Mucosa of descending colon (tissue), 3 donors: ENCODE results near the gene UBE2E1. TPM values are rescaled to one million over a fixed set of nuclear protein-coding genes. Genes with fewer than 3 reads are reported as not detected.

Experiments
- ATAC-seq: fragments of 200-7000 bp; cut with Tn5 transposase; one replicate; pipeline ENCODE4 v1.9.1; 2020; ENCODE audit warnings: mild to moderate bottlenecking, moderate library complexity
- DNase-seq, 3 donors: peaks; one replicate each; pipeline ENCODE4 v3.0.0-alpha.2; 2020
- H3K36me3 ChIP-seq: fragments of 200-600 bp; one replicate; pipeline ENCODE4 v1.8.0; 2021; ENCODE audit warnings: low read depth, mild to moderate bottlenecking
- H3K4me1 ChIP-seq: fragments of 200-600 bp; one replicate; pipeline ENCODE4 v1.8.0; 2021; ENCODE audit warnings: low read depth, mild to moderate bottlenecking
- H3K4me3 ChIP-seq: fragments of 200-600 bp; one replicate; pipeline ENCODE4 v1.8.0; 2021; ENCODE audit warnings: mild to moderate bottlenecking
- H3K9me3 ChIP-seq: fragments of 200-600 bp; one replicate; pipeline ENCODE4 v1.8.0; 2021; ENCODE audit warnings: mild to moderate bottlenecking
- CTCF ChIP-seq: fragments of 200-600 bp; IDR thresholded peaks from one replicate; pipeline ENCODE4 v1.8.0; 2022; ENCODE audit warnings: antibody characterized with exemption, mild to moderate bottlenecking
- intact Hi-C, 2 donors: fragments of 100-400 bp; cut with DNase I in 1 of 2; cut with micrococcal nuclease in 1 of 2; formaldehyde crosslinking; loops; one replicate each; pipeline versions ENCODE4 v1.11.0 to v1.11.1; 2022; cut with DNase I, micrococcal nuclease
- total RNA-seq, 3 donors: library from RNA; stranded (reverse); fragmentation: NEBNext Ultra II Directional in 2 of 3; extraction: Animal tissue kit (Norgen Biotek cat#: 25700) in 2 of 3; gene quantifications; one replicate each; pipeline versions ENCODE4 v1.2.1 to v1.2.4, GENCODE V29; 2021 to 2023
- donor health status: DM: no; HTN: no; CAD: no; lungs with moderate emphysema.
- donor health status: DM: no; HTN: no; CAD: no.
- donor health status: DM: no; HTN: yes; CAD: no.

UBE2E1 gene
- total RNA-seq, 3 donors from 2014 or later = 84.7 to 111 (median 86.8) TPM

- Histone ChIP-seq H3K4me1 (peaks cover 29% of the 10 kb centered on the region), H3K9me3 (no peaks in the 10 kb centered on the region), H3K36me3 (no peaks in the 10 kb centered on the region), H3K4me3 (no peak overlapping the region)
- ATAC-seq (no peak), DNase-seq (no peak)
- intact Hi-C loops = no loop called here
- no peak for TF ChIP-seq CTCF
These were observed 6.2 kb downstream of the UBE2E1 start for GRCh38 chr3:23811919-23812318.

DNA sequence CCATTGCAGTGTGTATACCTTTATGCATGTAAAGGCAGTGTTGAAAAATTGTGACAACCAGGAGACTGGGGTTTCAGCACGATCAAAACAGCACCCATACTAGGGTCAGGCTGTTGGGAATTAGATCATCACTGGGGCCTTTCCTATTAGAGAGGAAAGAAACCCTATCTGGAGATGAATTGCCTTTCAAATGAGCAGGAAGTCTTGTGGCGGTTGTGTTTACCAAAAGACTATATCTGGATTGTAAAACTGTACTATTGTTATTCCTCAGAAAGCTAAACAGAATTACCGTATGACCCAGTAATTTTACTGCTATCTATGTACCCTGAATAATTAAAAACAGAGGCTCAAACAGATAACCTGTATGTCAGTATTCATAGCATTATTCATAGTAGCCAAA is 10.1 kb downstream of the UBE2E1 start:
- TF ChIP-seq CTCF = no peak
- no peak for DNase-seq
- Histone ChIP-seq H3K4me3 (no peak overlapping the region), H3K4me1 (peaks cover 12% of the 10 kb centered on the region), H3K36me3 (no peaks in the 10 kb centered on the region), H3K9me3 (no peaks in the 10 kb centered on the region)
- ATAC-seq = peak; percentile 70
- intact Hi-C loops = no loop called here

DNA sequence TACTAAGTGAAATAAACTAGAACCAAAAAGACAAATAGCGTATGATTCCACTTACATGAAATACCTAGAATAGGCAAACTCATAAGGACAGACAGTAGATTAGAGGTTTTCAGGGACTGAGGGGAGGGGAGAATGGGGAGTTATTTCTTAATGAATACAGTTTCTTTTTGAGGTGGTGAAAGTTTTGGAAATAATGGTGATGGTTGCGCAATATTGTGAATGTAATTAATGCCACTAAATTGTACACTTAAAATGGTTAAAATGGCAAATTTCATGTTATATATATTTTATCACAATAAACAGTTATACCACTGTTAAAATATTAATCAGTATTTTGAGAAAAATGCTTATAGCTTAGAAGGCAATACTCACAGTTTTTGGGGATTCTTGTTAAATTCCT is 11.0 kb downstream of the UBE2E1 start:
- intact Hi-C loops = no loop called here
- DNase-seq = no peak
- TF ChIP-seq CTCF = no peak
- Histone ChIP-seq H3K4me1 (peaks cover 4% of the 10 kb centered on the region), H3K36me3 (no peaks in the 10 kb centered on the region), H3K4me3 (no peak overlapping the region), H3K9me3 (no peaks in the 10 kb centered on the region)
- no peak for ATAC-seq

- Histone ChIP-seq H3K4me3 (no peak overlapping the region), H3K4me1 (peaks cover 4% of the 10 kb centered on the region), H3K9me3 (no peaks in the 10 kb centered on the region), H3K36me3 (no peaks in the 10 kb centered on the region)
- no peak for TF ChIP-seq CTCF
- DNase-seq (no peak), ATAC-seq (no peak)
- intact Hi-C loops = no loop called here
These were observed 11.9 kb downstream of the UBE2E1 start for GRCh38 chr3:23817508-23818223.

- no peak for ATAC-seq
- intact Hi-C loops = no loop called here
- Histone ChIP-seq H3K4me1 (peaks cover 11% of the 10 kb centered on the region), H3K4me3 (no peak overlapping the region), H3K9me3 (no peaks in the 10 kb centered on the region), H3K36me3 (no peaks in the 10 kb centered on the region)
- no peak for TF ChIP-seq CTCF
- no peak for DNase-seq
These were observed 14.0 kb downstream of the UBE2E1 start for GRCh38 chr3:23819599-23820360.
